GM19043 (cell line): ENCODE results near the gene CTCF.

ENCODE experiments used
- ATAC-seq: cut with Tn5 transposase; IDR thresholded peaks from one replicate; pipeline ENCODE4 v1.9.1; 2021; ENCODE audit warnings: low read depth; ENCODE audit not compliant: unreplicated experiment

The CTCF gene

GRCh38 chr16:67547423-67548264 lies 14.7 kb upstream of the CTCF start:
- peak; percentile 36 for ATAC-seq

DNA sequence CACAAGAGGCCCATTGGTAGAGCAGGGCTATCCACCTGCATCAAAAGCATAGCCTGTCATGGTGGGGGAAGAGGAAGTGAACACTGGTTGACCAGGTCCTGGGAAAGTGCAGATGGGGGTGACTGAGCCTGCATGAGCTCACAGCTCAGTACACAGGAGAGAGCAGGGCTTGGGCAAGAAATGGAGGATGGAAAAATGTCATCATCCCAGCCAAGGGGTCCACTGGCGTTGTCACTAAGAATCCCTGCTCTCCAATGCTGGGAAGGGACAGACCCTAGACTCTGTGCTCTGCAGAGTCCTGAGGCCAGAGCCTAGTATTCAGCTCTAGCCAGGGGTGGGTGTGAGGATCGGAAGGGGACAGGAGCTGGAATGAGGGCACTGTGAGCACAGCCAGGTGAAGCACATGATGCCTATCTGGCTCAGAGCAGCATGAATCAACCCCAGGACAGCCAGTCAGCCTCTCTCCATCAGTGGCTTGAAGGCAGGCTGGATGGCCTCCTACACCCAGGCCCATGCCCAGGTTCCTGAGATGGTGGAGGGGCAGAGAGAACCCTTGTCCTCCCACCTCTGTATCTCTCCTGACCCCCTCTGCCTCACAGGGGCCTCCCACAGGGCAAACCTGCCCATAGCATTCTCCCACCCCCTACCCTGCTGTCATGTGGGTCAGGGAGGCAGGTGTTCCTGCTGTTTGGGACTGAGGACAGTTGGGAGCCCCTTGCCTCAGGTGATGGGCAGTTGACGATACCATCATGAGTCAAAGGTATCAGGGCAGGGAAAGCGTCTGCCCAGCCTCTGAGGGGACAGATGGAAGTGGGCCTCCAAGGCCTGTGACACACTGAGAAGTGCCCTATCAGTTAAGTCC lies 13.8 kb upstream of the CTCF start:
- ATAC-seq: peak; percentile 48

- no peak for ATAC-seq
Measured at GRCh38 chr16:67549240-67549639, 13.1 kb upstream of the CTCF start.

GRCh38 chr16:67549936-67550335 lies 12.4 kb upstream of the CTCF start:
- ATAC-seq: no peak

GRCh38 chr16:67551091-67551490 lies 11.2 kb upstream of the CTCF start:
- no peak for ATAC-seq

- no peak for ATAC-seq
Measured at GRCh38 chr16:67551972-67552371, 10.4 kb upstream of the CTCF start.

DNA sequence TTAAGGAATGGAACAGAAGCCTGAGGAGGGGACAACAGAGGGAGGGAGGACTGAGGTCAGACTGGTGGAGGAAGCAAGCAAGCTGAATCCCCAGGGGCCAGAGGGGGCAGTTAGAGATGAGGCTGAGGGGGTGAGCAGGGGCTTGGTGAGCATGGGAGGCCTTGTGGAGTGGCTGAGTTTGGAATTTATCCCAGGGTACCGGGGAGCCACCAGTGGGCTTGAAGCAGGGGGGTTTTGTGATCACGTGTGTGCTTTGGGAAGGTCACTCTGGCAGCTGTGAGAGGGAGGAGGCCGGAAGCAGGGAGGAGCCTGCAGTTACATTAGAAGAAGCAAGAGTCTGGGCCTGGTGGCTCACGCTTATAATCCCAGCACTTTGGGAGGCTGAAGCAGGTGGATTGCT lies 9.8 kb upstream of the CTCF start:
- no peak for ATAC-seq

GRCh38 chr16:67555795-67556212 lies 6.5 kb upstream of the CTCF start:
- ATAC-seq: peak; percentile 62

- no peak for ATAC-seq
Measured at GRCh38 chr16:67558859-67559258, 3.5 kb upstream of the CTCF start.

DNA sequence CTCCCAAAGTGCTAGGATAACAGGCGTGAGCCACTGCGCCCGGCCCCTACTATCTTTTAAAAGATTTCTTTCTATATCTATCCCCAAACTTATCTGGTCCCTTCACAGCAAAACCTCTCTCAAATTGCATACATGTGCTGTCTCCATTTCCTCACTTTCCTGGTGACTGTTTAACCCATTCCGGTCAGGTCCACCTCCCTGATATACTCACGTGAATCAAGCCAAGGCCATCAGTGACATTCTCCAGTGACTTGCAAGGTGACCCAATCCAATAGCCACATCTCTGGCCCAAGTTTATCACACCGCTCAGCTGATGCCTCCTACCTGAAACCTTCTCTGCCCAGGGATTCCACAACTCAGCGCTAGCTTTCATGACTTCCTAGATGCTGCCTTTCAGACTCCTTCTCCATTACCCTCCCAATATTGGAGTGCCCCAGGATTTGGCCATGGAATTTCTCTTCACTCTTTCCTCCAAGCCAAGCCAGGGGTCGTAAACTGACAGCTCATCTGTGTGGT lies 1.4 kb upstream of the CTCF start:
- ATAC-seq: no peak

GRCh38 chr16:67561501-67561823 lies 864 bp upstream of the CTCF start:
- no peak for ATAC-seq

DNA sequence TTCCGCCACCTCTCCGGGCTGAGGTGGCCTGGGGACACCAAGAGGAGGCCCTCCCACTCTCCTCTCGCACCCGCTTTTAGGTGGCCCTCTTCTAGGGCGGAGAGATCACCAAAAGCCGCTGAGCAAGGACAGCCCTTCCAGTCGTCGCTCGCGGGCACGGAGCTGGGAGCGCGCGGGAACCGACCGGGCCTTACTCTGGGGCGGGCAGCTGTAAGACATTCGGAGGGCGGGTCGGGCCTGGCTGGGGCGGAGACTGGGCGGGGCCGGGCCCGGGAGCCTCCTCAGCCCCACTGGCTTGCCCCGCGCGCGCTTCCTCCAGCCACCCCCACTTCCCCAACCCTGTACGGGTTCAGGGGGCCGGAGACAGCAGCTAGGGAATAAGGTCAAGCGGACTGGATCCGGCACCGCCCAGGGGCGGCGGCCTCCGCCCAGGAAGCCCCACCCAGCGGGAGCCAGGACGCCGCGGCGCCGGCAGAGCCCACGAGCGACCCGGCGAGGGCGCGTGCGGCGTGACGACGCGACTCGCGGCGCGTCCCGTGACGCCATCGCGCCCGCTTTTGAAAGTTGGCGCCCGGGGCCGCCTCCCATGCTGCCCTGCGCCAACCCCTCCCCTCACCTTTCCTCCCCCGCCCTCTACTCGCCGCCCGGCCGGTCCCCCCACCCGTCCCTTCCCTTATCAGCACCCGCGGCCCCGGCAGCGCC lies 351 bp upstream of the CTCF start:
- ATAC-seq: peak; percentile 76

DNA sequence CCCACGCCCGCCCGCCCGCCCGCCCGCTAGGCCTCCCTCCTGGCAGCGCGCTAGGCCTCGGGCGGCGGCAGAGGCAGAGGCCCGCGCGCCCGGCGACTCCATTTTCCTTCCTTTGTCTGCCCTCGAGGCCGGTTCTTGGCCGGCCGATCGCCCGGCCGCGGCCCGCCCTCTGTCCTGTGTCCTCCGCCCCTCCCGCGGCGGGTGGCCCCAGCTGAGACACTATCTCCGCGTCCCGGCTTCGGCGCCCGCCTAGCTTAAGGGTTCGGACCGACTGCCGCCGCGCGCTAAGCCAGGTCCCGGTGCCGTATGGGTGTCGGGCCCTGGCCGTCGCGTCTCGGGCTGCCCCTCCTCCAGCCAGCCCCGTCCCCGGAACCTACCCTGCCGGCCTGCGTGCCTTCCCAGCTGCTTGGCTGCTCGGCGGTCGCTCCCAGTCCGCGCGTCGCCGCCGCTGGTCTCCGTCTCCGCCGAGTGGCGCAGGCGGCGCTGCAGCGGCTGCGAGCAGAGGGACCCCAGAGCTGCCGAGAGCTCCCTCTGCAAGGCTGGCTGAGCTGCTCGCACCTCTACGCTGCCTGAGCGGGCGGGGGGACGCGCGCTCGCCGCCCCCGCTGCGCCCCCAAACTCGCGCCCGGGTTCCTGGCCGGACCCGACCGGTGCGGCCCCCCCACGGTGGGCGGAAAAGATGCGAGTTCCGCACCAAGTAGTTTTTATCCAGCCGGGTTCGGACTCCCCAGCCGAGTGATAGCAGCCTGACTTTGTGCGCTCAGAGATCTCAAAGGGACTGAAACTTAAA lies 787 bp downstream of the CTCF start:
- ATAC-seq: no peak

DNA sequence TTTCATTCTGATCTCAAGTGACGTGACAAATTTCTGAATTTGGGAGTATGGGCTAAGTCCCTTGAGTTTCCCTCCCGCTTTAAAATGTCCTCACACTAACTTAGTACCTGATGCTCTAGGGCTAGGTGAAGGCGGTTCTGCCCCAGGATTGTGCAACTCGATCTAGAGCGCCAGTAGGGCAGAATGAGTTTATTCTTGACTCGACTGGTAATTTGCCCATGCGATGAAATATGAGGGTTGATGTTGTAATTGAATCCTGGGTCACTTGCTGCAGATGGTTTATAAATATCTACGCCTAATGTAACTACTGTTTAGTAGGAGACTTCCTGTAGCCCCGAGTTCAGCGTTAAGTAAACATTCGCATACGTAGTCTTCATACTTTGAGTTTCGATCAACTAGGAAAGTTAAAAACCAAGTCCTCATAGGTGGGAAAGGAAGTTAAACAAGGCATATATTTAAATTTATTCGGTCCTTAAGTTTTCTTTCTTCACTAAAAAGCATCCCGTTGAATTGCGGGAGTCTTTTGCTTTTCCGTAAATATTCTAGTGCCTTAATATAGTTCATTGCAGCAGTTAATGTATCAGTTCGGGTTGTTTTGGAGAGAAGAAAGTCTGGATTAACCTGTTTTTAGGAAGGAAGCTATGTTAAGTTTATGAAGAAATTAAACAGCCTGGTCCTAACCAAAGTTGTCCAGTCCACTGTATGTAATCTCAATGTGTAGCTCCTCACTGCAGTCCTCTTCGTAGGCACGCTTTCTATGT lies 1.6 kb downstream of the CTCF start:
- no peak for ATAC-seq

GRCh38 chr16:67565470-67566100 lies 3.3 kb downstream of the CTCF start:
- no peak for ATAC-seq

- no peak for ATAC-seq
Measured at GRCh38 chr16:67571464-67571863, 9.1 kb downstream of the CTCF start.

GRCh38 chr16:67571981-67572431 lies 9.7 kb downstream of the CTCF start:
- no peak for ATAC-seq

DNA sequence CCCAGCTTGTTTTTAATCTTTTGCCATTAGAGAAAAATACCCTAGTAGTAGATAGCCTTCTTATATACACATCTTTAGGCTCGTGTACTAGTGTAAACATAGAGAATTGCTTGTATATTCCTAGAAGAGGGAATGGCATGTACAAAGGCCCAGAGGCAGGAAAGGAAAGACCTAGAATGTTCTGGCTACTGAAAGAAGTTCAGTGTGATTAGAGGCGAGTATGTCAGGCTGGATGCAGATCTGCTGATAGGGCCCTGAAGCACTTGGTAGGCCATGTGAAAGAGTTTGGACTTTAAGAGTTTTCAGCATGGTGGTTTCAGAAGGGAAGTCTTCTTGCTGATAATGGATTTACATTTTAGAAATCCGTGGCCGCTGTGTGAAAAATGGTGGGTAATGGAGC lies 17.4 kb downstream of the CTCF start:
- no peak for ATAC-seq

GRCh38 chr16:67580202-67580601 lies 17.9 kb downstream of the CTCF start:
- ATAC-seq: no peak
